Activated gamma-delta T cell treated with anti-CD3 and anti-CD28 coated beads, Interleukin-2, amount 50 U/mL, for 16 hours (primary cell): ENCODE measurements around the gene EIF4E.
"Not testable (repeated sequence)": the region's sequence is repeated elsewhere in the genome, so short reads cannot be mapped to it uniquely, and the experiment has no call there.

ENCODE experiments used
- DNase-seq: peaks from one replicate; pipeline ENCODE4 v3.0.0-alpha.2; 2020; ENCODE audit warnings: low read depth

Gene EIF4E

GRCh38 chr4:98873059-98873458 is 55.9 kb downstream of the EIF4E start:
- DNase-seq, result no peak

- DNase-seq, result not testable (repeated sequence)
Measured at GRCh38 chr4:98872120-98872906, 56.6 kb downstream of the EIF4E start.

- no peak for DNase-seq
Measured at GRCh38 chr4:98867648-98868047, 61.3 kb downstream of the EIF4E start.

- DNase-seq, result no peak
Measured at GRCh38 chr4:98865059-98865458, 63.9 kb downstream of the EIF4E start.

GRCh38 chr4:98864560-98864959 is 64.4 kb downstream of the EIF4E start:
- no peak for DNase-seq

- no peak for DNase-seq
Measured at GRCh38 chr4:98862371-98862770, 66.6 kb downstream of the EIF4E start.

GRCh38 chr4:98861100-98861884 is 67.6 kb downstream of the EIF4E start:
- DNase-seq, result no peak

GRCh38 chr4:98851806-98852205 is 77.1 kb downstream of the EIF4E start:
- DNase-seq, result no peak

GRCh38 chr4:98850937-98851336 is 78.0 kb downstream of the EIF4E start:
- no peak for DNase-seq

GRCh38 chr4:98848448-98848847 is 80.5 kb downstream of the EIF4E start:
- no peak for DNase-seq

GRCh38 chr4:98845960-98846359 is 83.0 kb downstream of the EIF4E start:
- DNase-seq, result no peak

- DNase-seq, result not testable (repeated sequence)
Measured at GRCh38 chr4:98842917-98843316, 86.0 kb downstream of the EIF4E start.

- no peak for DNase-seq
Measured at GRCh38 chr4:98838977-98839618, 89.8 kb downstream of the EIF4E start.

- DNase-seq, result no peak
Measured at GRCh38 chr4:98838531-98838930, 90.4 kb downstream of the EIF4E start.

- DNase-seq, result no peak
Measured at GRCh38 chr4:98833384-98833783, 95.5 kb downstream of the EIF4E start.

GRCh38 chr4:98831036-98831435 is 97.9 kb downstream of the EIF4E start:
- not testable (repeated sequence) for DNase-seq
